ENCODE measurements around the gene LRCOL1. TPM values are rescaled to one million over a fixed set of nuclear protein-coding genes. Genes with fewer than 3 reads are reported as not detected.

Gene LRCOL1
- total and polyA plus RNA-seq, 9 donors = 0.11 to 0.71 (median 0.63) TPM; not detected in 5

- no peaks in the 10 kb centered on the region for H3K36me3 ChIP-seq
- DNase-seq = no peak
- H3K27ac ChIP-seq = no peak overlapping the region
- no peaks in the 10 kb centered on the region for H3K27me3 ChIP-seq
- H3K4me1 ChIP-seq (ENCODE audit: insufficient read depth) = no peaks in the 10 kb centered on the region
- no peak overlapping the region for H3K4me3 ChIP-seq
- TF ChIP-seq EP300 (IDR thresholded peaks at IDR 0.05) (no peak), POLR2A (IDR thresholded peaks at IDR 0.05) (no peak), CTCF (IDR thresholded peaks at IDR 0.05) (no peak)
- no peaks in the 10 kb centered on the region for H3K9me3 ChIP-seq
- intact Hi-C loops (cut with DNase I) = no loop called here
- WGBS, 3 donors = 93 to 96% (median 96%) methylated on average over 24 to 39 of the region's 39 CpGs
Measured at GRCh38 chr12:132574271-132574996, 35.9 kb downstream of the LRCOL1 start.

- Histone ChIP-seq H3K27ac (no peak overlapping the region), H3K4me3 (no peak overlapping the region), H3K9me3 (no peaks in the 10 kb centered on the region), H3K27me3 (no peaks in the 10 kb centered on the region), H3K4me1 (ENCODE audit: insufficient read depth) (no peaks in the 10 kb centered on the region), H3K36me3 (no peaks in the 10 kb centered on the region)
- TF ChIP-seq POLR2A (IDR thresholded peaks at IDR 0.05) (no peak), CTCF (IDR thresholded peaks at IDR 0.05) (no peak), EP300 (IDR thresholded peaks at IDR 0.05) (no peak)
- no peak for DNase-seq
- 87 to 89% (median 88%) methylated on average over 30 to 36 of the region's 36 CpGs for WGBS, 3 donors
- intact Hi-C loops (cut with DNase I) = no loop called here
Measured at GRCh38 chr12:132572801-132573760, 37.3 kb downstream of the LRCOL1 start.

GRCh38 chr12:132572106-132572505, 38.3 kb downstream of the LRCOL1 start:
- Histone ChIP-seq H3K4me1 (ENCODE audit: insufficient read depth) (no peaks in the 10 kb centered on the region), H3K36me3 (no peaks in the 10 kb centered on the region), H3K27ac (no peak overlapping the region), H3K9me3 (no peaks in the 10 kb centered on the region), H3K4me3 (no peak overlapping the region), H3K27me3 (no peaks in the 10 kb centered on the region)
- no peak for TF ChIP-seq CTCF (IDR thresholded peaks at IDR 0.05)
- TF ChIP-seq POLR2A (IDR thresholded peaks at IDR 0.05) = no peak
- WGBS, 3 donors = 82 to 87% (median 83%) methylated on average over 16 to 26 of the region's 26 CpGs
- intact Hi-C loops (cut with DNase I) = no loop called here
- DNase-seq = no peak

GRCh38 chr12:132571598-132571997, 38.8 kb downstream of the LRCOL1 start:
- no peaks in the 10 kb centered on the region for H3K36me3 ChIP-seq
- WGBS, 3 donors = 86 to 89% (median 88%) methylated on average over 18 to 20 of the region's 20 CpGs
- no peaks in the 10 kb centered on the region for H3K9me3 ChIP-seq
- intact Hi-C loops (cut with DNase I) = no loop called here
- H3K27ac ChIP-seq = no peak overlapping the region
- no peak for DNase-seq
- H3K4me3 ChIP-seq = no peak overlapping the region
- no peaks in the 10 kb centered on the region for H3K27me3 ChIP-seq
- TF ChIP-seq EP300 (IDR thresholded peaks at IDR 0.05) (no peak), POLR2A (IDR thresholded peaks at IDR 0.05) (no peak), CTCF (IDR thresholded peaks at IDR 0.05) (no peak)
- H3K4me1 ChIP-seq (ENCODE audit: insufficient read depth) = no peaks in the 10 kb centered on the region
